ENCODE data around the gene SLC39A12.
A peak's percentile ranks its signal among the peaks of the same experiment; 100 is the strongest.

The SLC39A12 gene

DNA sequence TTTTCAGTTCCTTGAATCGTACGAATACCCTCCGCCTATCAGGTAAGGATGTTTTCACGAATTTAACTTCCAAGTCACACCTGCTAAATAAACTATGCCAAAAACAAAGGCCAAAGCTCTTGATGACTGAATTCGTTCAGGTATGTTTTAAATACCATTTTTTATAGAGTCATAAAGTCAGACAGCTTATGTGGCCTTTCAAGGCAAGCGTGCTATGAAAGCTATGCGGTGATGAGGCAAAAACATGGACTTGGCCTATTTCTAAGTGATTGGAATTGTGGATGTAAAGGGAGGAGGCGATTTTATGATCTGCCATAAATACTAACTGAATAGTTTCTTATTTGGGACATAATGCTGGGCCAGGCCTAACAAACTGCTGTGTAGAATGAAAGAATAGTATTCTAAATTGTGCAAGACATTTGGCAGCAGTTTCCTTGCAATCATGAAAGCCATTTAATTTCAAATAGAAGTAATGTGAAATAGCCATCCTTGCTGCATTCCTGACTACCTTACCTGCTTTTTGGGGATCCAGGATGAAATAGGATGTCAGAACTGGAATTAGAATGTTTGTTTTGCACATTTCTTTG, 14.0 kb downstream of the SLC39A12 start:
- DNase-seq = no peak

DNA sequence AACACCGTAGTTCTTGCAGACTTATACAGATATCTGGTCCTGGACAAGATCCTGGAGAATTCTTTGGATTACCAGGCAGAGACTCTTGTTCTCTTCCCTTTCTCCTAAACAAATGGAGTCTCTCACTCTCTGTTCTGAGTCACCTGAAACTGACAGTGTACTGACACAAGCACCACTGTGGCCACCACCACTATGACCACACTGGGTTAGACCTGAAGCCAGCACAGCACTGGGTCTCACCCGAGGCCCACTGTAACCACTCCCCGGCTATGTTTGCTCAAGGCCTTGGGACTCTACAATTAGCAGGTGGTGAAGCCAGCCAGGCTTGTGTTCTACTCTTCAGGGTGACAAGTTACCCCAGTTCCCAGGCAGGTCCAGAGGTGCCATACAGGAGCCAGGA, 22.8 kb downstream of the SLC39A12 start:
- DNase-seq = no peak

- DNase-seq = peak; percentile 3
Observed at GRCh38 chr10:17980846-17981565, 29.3 kb downstream of the SLC39A12 start.

DNA sequence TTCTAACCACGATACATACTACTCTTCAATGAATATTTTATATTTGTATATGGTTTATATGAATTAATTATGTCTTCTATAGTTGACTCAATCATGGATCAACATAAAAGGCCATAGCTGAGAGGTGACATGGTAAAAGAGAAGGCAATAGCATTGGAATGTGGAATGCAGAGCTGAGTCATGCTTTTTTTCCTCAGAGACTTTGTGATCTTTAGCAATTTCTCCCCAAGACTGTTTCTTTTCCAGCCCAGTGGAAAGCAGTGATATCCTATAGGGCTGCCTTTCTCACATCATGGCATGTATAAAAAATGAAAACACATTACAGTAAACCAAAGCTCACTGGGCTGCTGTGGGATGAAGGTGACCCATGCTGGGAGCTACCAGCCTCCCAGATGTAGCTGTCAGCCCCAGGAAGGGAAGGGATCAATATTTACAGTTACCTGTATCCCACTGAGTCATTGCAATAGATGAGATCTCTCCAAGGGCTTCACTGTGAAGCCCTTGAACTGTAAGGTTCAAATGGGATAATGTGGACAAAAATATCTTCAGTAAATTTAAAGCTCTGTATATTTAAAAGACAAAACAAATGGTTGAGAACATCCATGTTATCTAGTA, 30.2 kb downstream of the SLC39A12 start:
- peak; percentile 89 for DNase-seq

- peak; percentile 64 for DNase-seq
Observed at GRCh38 chr10:17984056-17984455, 32.3 kb downstream of the SLC39A12 start.

- DNase-seq = no peak
Observed at GRCh38 chr10:17984563-17984962, 32.8 kb downstream of the SLC39A12 start.

- peak; percentile 86 for DNase-seq
Observed at GRCh38 chr10:17989908-17990767, 38.4 kb downstream of the SLC39A12 start.

DNA sequence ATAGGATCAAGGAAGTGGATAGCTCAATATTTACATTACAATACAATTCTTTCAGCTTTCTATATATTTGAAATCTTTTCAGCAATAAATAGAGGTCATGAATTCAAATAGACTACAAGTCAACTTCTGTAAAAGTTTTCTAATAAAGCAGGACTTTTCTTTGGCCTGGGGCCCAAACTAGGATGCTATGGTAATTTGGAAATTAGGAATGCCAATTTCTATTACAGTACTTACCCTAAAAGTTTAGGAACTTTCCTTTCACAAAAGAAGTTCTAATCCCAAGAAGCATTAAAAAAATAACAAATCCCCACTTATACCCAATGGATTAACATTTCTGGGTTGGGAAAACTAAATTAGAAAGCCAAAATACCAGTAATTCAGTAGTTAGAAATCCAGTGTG, 40.5 kb downstream of the SLC39A12 start:
- DNase-seq = no peak

GRCh38 chr10:17993361-17993760, 41.6 kb downstream of the SLC39A12 start:
- DNase-seq = peak; percentile 94

DNA sequence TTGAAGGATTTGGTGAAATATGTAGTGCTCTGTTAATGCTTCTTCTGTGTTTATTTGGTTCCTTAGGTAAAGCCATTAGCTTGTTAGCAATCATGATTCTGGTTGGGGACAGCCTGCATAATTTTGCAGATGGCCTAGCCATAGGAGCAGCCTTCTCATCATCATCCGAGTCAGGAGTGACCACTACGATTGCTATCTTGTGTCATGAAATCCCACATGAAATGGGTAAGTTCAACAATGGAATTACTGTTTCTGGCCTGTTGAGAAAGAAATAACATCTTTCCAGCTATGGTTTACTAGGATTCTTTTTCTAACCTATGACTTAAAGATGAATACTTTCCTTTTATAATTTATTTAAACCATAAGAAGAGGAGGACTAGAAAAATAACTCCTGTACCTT, 48.9 kb downstream of the SLC39A12 start:
- DNase-seq = no peak

GRCh38 chr10:18005445-18005780, 53.7 kb downstream of the SLC39A12 start:
- DNase-seq = no peak

- DNase-seq = peak; percentile 63
Observed at GRCh38 chr10:18005781-18006456, 54.2 kb downstream of the SLC39A12 start.

DNA sequence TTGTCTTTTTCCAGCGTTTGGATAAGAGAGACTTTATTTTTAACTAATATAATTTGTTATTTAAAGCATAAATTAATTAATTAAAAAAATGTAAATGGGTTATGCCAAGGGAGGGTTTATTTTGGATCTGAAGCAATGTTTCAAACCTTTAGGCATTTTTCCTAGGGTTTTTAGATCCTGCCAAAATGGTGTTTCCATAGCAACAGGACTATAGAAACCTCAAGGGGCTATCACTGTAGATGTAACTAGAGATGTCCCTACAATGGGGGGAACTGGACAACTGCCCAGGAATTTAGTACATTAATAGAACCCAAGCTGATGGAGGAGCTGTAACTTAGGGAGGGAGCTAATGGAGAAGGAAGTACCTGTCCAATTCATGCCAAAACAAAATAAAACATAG, 57.3 kb downstream of the SLC39A12 start:
- DNase-seq = no peak

DNA sequence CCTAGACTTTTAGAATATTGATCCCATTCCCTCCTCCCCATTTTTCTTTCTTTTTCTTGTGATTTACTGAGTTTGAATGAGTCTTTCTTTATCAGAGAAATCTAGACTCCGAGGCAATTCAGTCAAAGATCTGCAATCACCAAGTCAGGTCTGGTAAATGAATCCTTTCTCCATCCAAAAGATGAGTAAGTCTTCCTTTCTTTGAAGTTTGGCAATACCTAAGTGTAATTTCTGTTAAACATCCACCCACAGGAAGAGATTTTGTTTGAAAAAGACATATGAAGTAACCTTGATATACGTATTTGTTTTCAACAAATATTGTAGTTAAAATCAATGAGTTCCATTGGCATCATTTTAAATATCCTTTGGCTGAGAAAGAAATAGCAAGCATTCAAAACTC, 58.3 kb downstream of the SLC39A12 start:
- DNase-seq = peak; percentile 60

DNA sequence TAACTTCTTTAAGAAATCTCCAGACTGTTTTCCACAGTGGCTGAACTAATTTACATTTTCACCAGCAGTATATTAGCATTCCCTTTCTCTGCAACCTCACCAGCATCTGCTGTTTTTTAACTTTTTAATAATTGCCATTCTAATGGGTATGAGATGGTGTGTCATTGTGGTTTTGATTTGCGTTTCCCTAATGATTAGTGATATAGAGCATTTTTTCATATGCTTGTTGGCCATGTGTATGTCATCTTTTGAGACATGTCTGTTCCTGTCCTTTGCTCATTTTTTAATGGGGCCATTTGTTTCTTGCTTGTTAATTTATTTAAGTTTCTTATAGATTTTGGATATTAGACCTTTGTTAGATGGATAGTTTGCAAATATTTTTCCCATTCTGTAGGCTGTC, 68.8 kb downstream of the SLC39A12 start:
- no peak for DNase-seq

GRCh38 chr10:18021725-18022480, 70.2 kb downstream of the SLC39A12 start:
- peak; percentile 55 for DNase-seq

GRCh38 chr10:18043148-18044006, 91.7 kb downstream of the SLC39A12 start:
- DNase-seq = peak; percentile 38

DNA sequence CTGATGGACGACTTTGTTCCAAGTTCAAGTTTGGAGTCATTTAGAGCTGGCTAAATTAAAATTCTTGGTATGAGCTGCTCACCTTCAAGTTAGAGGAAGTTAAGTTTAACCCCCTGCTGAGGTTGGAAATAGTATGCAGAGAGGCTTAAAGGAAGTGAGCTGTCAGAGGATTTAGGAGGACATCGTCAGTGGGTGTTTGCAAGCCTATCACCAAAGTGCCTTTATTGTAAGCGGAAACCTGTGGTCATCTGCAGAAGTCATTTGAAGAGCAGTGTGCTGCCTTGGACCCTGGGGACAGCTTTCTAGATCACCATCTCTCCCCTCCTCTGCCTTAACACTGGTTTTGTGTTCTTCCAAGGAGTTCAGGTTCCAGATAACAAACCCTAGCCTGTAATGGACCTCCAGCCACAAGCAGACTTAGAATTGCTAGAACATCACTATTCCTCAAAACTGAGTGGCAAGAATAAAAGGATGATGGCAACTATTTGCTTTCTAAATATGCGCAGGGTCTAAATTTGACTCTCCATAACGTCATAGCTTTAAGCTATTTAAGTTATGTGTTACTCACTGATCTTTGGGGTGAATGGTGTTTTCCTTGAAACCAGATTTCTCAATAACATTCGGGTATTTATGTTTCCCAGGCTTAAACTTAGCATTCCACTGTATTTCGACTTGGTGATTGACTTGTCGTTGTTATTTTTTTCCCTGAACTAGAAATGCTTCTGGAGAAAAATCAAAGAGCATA, 93.4 kb downstream of the SLC39A12 start:
- peak; percentile 90 for DNase-seq

DNA sequence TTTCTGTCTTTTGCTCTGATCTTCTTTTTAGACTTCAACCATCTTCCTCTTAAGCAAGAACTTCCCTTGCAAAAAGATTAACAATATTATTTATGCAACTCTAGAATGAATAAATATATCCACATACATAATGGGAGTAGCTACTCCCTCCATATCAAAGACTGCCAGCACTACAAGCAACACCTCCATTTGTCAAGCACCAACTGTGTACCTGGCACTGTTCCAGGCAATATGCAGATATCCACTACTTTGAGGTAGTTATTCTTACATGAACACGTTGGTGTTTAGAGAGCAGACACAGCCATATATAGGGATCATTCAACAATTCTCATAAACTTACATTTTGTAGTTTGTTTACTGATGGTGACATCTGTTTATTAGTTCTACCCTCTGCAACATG, 104.9 kb downstream of the SLC39A12 start:
- no peak for DNase-seq

DNA sequence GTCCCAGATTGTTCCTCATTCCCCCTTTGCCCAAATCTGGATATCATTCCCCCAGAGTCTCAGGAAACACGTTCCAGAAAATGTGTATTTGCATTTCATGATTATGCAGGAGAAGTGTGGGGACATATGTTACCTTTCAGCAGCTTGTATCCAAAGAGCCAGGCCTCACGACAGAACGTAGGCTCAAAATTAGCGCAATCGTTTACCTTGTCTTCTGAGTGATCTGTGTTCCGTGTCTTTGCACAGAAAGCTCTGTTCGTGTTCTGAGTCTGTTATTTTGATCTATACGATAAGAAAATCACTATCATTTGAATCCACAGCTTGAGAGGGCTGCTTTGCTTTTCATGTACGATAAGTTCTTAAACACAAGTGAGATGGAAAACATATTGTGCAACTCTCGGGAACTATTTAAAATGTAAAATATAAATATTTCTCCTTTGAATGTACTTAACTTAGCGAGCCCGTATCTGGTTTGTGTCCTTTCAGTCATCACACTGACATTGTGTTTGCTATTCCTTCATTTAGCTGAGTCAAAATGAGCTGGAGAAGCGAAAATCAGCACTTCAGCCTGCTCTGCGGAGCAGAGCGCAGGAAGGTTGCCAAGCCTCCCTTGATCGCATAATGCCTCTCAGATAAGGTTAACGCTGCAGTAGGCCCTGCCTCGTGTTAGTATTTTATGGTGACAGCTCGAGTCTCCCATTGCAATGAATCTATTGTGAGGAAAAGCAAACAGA, 108.3 kb downstream of the SLC39A12 start:
- DNase-seq = no peak

All from HCEC 1CT (cell line).